Activated CD8-positive, alpha-beta memory T cell treated with anti-CD3 and anti-CD28 coated beads, Interleukin-2, amount 50 U/mL, for 48 hours (primary cell): Measurements from ENCODE around the gene USP32.
"Not testable (repeated sequence)": the region's sequence is repeated elsewhere in the genome, so short reads cannot be mapped to it uniquely, and the experiment has no call there.

Experiments used
- DNase-seq: peaks from one replicate; pipeline ENCODE4 v3.0.0-alpha.2; 2020

Gene USP32

GRCh38 chr17:60293580-60294335 lies 98.2 kb downstream of the USP32 start:
- DNase-seq, result no peak

GRCh38 chr17:60292697-60293096 lies 99.2 kb downstream of the USP32 start:
- no peak for DNase-seq

- DNase-seq, result no peak
Measured at GRCh38 chr17:60284709-60285108, 107.2 kb downstream of the USP32 start.

- DNase-seq, result no peak
Measured at GRCh38 chr17:60283816-60284215, 108.1 kb downstream of the USP32 start.

DNA sequence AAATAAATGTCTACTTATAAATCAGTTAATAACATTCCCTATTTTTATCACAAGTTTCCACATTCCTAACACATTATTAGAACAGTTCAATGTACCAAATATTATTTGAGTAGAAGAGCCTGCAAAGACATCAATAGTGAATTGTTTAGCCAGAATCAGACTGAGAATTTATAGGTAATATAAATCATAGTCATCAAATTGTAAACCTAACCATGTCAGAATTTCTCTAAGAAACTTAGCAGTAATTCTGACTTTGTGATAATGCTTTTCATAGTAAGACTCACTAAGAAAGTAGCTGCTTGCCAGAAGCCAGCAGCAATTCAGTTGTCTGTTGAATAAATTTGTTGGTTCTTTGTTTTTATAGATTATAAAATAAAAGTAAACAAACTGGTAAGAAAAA lies 111.3 kb downstream of the USP32 start:
- no peak for DNase-seq

DNA sequence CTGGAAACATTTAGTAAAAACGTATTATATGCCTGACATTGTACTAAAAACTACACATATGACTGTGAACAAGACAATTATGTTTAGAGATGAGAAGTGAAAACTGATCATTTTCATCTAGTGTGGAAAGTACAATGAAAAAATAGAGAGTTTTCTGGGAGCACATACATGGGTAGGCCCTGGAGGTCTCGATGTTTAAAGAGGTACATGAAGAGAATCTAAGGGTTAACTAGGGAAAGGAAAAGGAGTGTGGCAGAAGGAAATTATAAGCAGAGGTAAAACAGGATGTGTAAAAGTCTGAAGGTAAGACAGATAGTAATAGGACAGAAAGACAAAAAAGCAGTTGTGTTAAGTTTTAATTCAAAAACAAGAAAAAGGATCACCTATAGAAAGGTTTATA lies 113.7 kb downstream of the USP32 start:
- no peak for DNase-seq

- DNase-seq, result no peak
Measured at GRCh38 chr17:60277258-60277657, 114.7 kb downstream of the USP32 start.

DNA sequence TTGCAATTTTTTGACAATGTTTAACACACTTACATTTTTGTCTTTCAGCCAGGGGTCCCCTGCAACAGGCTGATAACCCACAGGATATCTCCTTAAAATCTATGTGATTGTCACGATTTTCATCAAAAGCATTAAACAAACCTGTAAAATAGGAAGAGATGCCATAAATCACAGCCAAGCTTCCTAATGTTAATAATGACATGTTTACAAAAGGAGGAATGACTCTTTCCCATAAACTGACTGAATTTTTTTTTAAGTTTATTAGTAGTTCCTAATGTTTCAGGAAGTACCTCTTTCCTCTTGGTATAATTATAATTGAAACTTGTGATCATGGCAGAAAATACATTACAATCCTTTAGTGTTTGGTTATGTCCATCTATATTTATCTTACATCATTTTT lies 122.5 kb downstream of the USP32 start:
- no peak for DNase-seq

DNA sequence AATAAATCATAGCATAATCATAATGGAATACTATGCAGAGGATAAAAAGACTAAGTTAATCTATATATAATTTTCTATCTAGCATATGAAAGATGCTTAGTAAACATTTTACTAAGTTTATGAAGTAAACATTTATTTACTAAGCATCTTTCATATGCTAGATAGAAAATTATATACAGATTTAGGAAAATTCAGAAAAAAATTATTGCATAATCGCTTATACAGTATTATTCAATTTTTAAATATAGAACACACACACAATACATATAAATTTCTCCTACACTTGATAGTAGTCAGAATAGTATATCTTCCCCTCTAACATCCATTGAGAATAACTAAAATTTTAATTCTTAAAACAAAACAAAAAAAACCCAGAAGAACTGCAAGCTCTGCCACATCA lies 131.4 kb downstream of the USP32 start:
- DNase-seq, result no peak

DNA sequence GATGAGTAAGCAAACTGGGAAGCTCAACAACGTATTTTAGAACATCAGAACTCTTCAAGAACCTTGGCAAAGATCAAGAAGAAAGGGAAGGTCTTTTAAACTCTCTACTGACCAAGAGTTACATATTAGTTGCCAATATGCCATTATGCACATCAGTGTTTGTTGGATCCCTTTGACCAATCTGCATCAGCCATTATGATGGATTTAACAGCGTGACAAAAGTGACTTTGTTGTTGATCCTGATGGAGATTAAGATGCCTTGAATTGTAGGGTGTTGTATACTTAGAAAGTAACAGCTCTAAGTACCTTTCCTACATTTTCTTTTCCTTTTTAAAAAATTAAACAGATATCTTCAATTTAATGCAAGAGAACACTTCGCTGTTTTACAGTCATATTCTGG lies 133.6 kb downstream of the USP32 start:
- no peak for DNase-seq

GRCh38 chr17:60256174-60256573 lies 135.8 kb downstream of the USP32 start:
- DNase-seq, result no peak

GRCh38 chr17:60253048-60253447 lies 138.9 kb downstream of the USP32 start:
- DNase-seq, result no peak

DNA sequence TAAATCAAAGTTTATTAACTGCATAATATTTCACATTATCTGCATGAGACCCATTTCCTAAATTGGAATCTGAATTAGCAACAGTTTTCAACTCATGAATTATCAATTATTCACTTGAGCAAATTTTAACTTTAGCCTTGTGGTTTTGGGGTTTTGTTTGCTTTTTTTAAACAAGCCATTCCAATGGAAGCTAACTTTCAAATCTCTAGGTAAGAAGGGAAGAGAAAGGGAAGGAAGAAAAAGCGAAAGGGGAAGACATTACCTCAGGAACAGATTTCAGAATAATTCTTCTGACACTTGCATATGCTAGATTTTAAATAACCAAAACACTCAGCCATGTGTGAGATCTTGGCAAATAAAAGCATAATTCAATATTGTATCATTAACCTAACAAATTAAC lies 139.5 kb downstream of the USP32 start:
- no peak for DNase-seq

DNA sequence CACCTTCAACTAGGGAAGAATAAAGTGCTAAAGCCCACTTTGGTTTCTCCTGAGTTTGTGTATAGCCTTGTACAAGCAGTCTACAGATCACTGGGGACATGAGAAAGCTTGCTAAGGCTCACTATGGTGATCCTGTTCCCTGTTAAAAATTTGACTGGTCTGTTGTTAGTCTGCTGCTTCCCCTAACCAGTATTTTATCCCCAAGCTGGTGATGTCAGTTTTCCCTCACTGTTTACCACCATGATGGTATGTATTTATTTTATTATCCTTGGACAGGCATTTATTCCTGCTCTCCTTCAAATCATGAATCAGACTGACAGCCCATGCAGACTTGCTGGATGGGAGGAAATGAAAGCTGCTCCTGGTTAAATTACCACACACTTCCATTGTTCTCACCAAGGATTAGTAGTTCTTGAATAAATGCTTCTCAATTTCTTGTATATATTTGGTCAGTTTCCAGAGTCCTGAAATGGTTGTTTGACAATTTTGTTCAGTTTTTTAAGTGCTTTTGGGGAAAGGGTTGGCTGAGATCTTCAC lies 142.6 kb downstream of the USP32 start:
- DNase-seq, result no peak

GRCh38 chr17:60248618-60249289 lies 143.2 kb downstream of the USP32 start:
- DNase-seq, result no peak

- DNase-seq, result no peak
Measured at GRCh38 chr17:60247836-60248461, 144.0 kb downstream of the USP32 start.

- DNase-seq, result no peak
Measured at GRCh38 chr17:60244656-60245055, 147.3 kb downstream of the USP32 start.

GRCh38 chr17:60240290-60240689 lies 151.6 kb downstream of the USP32 start:
- DNase-seq, result no peak

GRCh38 chr17:60231691-60232090 lies 160.2 kb downstream of the USP32 start:
- no peak for DNase-seq

- DNase-seq, result no peak
Measured at GRCh38 chr17:60231234-60231633, 160.7 kb downstream of the USP32 start.

GRCh38 chr17:60230358-60230757 lies 161.6 kb downstream of the USP32 start:
- DNase-seq, result no peak

- DNase-seq, result no peak
Measured at GRCh38 chr17:60229188-60229802, 162.6 kb downstream of the USP32 start.

- not testable (repeated sequence) for DNase-seq
Measured at GRCh38 chr17:60227276-60227675, 164.7 kb downstream of the USP32 start.

- no peak for DNase-seq
Measured at GRCh38 chr17:60224064-60224463, 167.9 kb downstream of the USP32 start.
